ENCODE data around the gene PCDHGA1. TPM values are rescaled to one million over a fixed set of nuclear protein-coding genes. Genes with fewer than 3 reads are reported as not detected.
A peak's percentile ranks its signal among the peaks of the same experiment; 100 is the strongest.

PCDHGA1 gene
- total and polyA plus RNA-seq, 2 of the 4 experiments (the other 2 are of a cell fraction): 0.90 to 0.92 TPM

GRCh38 chr5:141513627-141514329 is 183.5 kb downstream of the PCDHGA1 start:
- Histone ChIP-seq H3K14ac (replicated peaks; ENCODE audit: low read depth, low read length) (peak overlapping the region; percentile 92), H3K79me1 (ENCODE audit: low read depth in 1 of 2, low read length in 2 of 2) (peaks cover 6 to 62% of the 10 kb centered on the region in 2 experiments), H4K91ac (ENCODE audit: insufficient read depth, low read depth, low read length) (peak overlapping the region; percentile 88), H2AFZ (replicated peaks; ENCODE audit: low read length, poor library complexity) (peak overlapping the region; percentile 82), H4K20me1 (ENCODE audit: insufficient read depth, low read length) (peaks cover 6% of the 10 kb centered on the region), H3K36me3 (ENCODE audit: control insufficient read depth, insufficient read depth, low read length) (peaks cover 26% of the 10 kb centered on the region), H3K9ac (ENCODE audit: low read depth, low read length) (peak overlapping the region; percentile 60), H3K4ac (ENCODE audit: low read depth, low read length) (peak overlapping the region; percentile 96), H4K8ac (ENCODE audit: low read depth in 2 of 2, low read length in 2 of 2) (peak overlapping the region; percentile 79 to 91), H3K9me3 (ENCODE audit: control insufficient read depth, insufficient read depth, low read length) (no peaks in the 10 kb centered on the region), H3K4me1 (ENCODE audit: control insufficient read depth, insufficient read depth, low read length) (peaks cover 59% of the 10 kb centered on the region), H2AK9ac (replicated peaks; ENCODE audit: low read depth, low read length, poor library complexity) (peak overlapping the region; percentile 90), H3K9me1 (ENCODE audit: insufficient read depth, low read length) (peaks cover 43% of the 10 kb centered on the region), H3K56ac (ENCODE audit: extremely low read depth, insufficient read depth, low read length) (no peak overlapping the region; the same call in 1 of the 2 replicates), H2BK20ac (ENCODE audit: low read depth, low read length) (peak overlapping the region; percentile 10; the same call in 1 of the 2 replicates), H2BK5ac (ENCODE audit: low read depth, low read length, poor library complexity, severe bottlenecking) (peak overlapping the region; percentile 72), H3K4me3 (ENCODE audit: insufficient read depth, low read depth, low read length) (peak overlapping the region; percentile 41), H3K27ac (ENCODE audit: insufficient read depth, low read length) (peak overlapping the region; percentile 84), H2BK120ac (ENCODE audit: low read depth, low read length) (peak overlapping the region; percentile 86), H3K18ac (ENCODE audit: low read depth, low read length) (peak overlapping the region; percentile 83), H2AK5ac (ENCODE audit: low read depth, low read length) (peak overlapping the region; percentile 100), H3K27me3 (ENCODE audit: control insufficient read depth, insufficient read depth, low read length) (no peaks in the 10 kb centered on the region), H4K5ac (ENCODE audit: low read depth, low read length) (peak overlapping the region; percentile 86), H2BK15ac (ENCODE audit: low read depth, low read length) (peak overlapping the region; percentile 51; the same call in 2 of the 3 replicates), H3K23ac (ENCODE audit: low read depth, low read length) (peak overlapping the region; percentile 80; the same call in 1 of the 2 replicates), H3K4me2 (ENCODE audit: low read depth, low read length) (peak overlapping the region; percentile 86)
- ChIA-PET CTCF (interaction anchor here (1.1 to 2.7 kb wide), 7 partner anchors 10 to 101 kb away, joined by 3 to 16 read pairs (median 4); partner anchors contain the start of genes PCDHGA10 and PCDHGA11), POLR2A (ENCODE audit: unreplicated experiment) (no interaction called here)
- in situ Hi-C loops (cut with MboI; ENCODE audit: low sequenced_read_pairs): no loop called here
- WGBS, 2 experiments (ENCODE audit: extremely low coverage in 2 of 2, insufficient read length in 1 of 2): 0% methylated on average over 5 of the region's 29 CpGs; no CpG with 5 or more reads in 1 of the 2 experiments
- DNase-seq: peak; percentile 87
- peak; percentile 27 for ATAC-seq (ENCODE audit: low read depth)
- BruUV-seq (replicated peaks): no TSS peak
- dilution Hi-C loops (cut with HindIII; ENCODE audit: low sequenced_read_pairs, unreplicated experiment): no loop called here
- intact Hi-C loops (cut with micrococcal nuclease): loop anchor here (2.0 kb wide), 1 partner anchor 83 kb away; the partner anchor contains the start of gene PCDHGA12
- TF ChIP-seq RCOR1 (IDR thresholded peaks at IDR 0.05; ENCODE audit: insufficient replicate concordance, low read length): no peak
- TF ChIP-seq MAZ (IDR thresholded peaks at IDR 0.05; ENCODE audit: borderline replicate concordance, low read depth, low read length): peak; percentile 62; the same call in 1 of the 2 replicates
- TF ChIP-seq BHLHE40 (IDR thresholded peaks at IDR 0.05; ENCODE audit: low read depth, low read length): peak; percentile 82
- TF ChIP-seq RAD21 (IDR thresholded peaks at IDR 0.05; ENCODE audit: low read length): no peak
- no peak for TF ChIP-seq FOS (IDR thresholded peaks at IDR 0.05; ENCODE audit: low read depth, low read length)
- TF ChIP-seq, protein P1, sequence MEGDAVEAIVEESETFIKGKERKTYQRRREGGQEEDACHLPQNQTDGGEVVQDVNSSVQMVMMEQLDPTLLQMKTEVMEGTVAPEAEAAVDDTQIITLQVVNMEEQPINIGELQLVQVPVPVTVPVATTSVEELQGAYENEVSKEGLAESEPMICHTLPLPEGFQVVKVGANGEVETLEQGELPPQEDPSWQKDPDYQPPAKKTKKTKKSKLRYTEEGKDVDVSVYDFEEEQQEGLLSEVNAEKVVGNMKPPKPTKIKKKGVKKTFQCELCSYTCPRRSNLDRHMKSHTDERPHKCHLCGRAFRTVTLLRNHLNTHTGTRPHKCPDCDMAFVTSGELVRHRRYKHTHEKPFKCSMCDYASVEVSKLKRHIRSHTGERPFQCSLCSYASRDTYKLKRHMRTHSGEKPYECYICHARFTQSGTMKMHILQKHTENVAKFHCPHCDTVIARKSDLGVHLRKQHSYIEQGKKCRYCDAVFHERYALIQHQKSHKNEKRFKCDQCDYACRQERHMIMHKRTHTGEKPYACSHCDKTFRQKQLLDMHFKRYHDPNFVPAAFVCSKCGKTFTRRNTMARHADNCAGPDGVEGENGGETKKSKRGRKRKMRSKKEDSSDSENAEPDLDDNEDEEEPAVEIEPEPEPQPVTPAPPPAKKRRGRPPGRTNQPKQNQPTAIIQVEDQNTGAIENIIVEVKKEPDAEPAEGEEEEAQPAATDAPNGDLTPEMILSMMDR (conservative IDR thresholded peaks at IDR 0.05; ENCODE audit: low read depth, low read length): no peak
- TF ChIP-seq POLR2A (IDR thresholded peaks at IDR 0.05; ENCODE audit: low read depth, low read length): peak; percentile 56
- TF ChIP-seq CHD1 (IDR thresholded peaks at IDR 0.05; ENCODE audit: low read depth, low read length): no peak; the same call in 1 of the 2 replicates
- TF ChIP-seq, protein P2, sequence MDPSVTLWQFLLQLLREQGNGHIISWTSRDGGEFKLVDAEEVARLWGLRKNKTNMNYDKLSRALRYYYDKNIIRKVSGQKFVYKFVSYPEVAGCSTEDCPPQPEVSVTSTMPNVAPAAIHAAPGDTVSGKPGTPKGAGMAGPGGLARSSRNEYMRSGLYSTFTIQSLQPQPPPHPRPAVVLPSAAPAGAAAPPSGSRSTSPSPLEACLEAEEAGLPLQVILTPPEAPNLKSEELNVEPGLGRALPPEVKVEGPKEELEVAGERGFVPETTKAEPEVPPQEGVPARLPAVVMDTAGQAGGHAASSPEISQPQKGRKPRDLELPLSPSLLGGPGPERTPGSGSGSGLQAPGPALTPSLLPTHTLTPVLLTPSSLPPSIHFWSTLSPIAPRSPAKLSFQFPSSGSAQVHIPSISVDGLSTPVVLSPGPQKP (IDR thresholded peaks at IDR 0.05; ENCODE audit: borderline replicate concordance, low read depth, low read length): no peak
- TF ChIP-seq, protein P3, sequence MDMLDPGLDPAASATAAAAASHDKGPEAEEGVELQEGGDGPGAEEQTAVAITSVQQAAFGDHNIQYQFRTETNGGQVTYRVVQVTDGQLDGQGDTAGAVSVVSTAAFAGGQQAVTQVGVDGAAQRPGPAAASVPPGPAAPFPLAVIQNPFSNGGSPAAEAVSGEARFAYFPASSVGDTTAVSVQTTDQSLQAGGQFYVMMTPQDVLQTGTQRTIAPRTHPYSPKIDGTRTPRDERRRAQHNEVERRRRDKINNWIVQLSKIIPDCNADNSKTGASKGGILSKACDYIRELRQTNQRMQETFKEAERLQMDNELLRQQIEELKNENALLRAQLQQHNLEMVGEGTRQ (IDR thresholded peaks at IDR 0.05; ENCODE audit: low read depth, low read length): no peak
- TF ChIP-seq MXI1 (IDR thresholded peaks at IDR 0.05; ENCODE audit: borderline replicate concordance, low read depth, low read length): no peak
- TF ChIP-seq SMC3 (IDR thresholded peaks at IDR 0.05; ENCODE audit: low read depth, low read length): no peak
- TF ChIP-seq MAFK (IDR thresholded peaks at IDR 0.05; ENCODE audit: low read depth, low read length): no peak
- TF ChIP-seq NFE2L2 (IDR thresholded peaks at IDR 0.05; ENCODE audit: low read depth, low read length): no peak
